ENCODE measurements around the gene MKLN1.

The MKLN1 gene

DNA sequence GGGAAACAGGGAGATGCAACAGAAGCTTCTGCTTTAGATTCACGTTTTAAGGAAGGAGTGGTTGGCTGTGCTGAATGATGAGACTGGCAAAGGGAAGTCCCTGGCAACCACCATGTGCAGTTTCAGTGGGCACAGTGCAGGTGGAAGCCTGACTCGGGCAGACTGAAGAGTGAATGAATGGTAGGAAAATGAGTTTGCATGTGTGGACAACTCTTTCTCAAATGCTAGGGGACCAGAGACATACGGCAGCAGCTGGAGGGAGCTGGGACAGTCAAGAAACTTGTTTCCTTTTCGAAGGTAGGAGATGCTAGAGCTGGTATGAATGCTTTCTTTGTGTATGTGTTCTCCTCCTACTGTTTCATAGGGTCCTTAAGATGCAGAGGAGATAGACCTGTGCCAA, 199.8 kb downstream of the MKLN1 start:
- DNase-seq, result no peak

DNA sequence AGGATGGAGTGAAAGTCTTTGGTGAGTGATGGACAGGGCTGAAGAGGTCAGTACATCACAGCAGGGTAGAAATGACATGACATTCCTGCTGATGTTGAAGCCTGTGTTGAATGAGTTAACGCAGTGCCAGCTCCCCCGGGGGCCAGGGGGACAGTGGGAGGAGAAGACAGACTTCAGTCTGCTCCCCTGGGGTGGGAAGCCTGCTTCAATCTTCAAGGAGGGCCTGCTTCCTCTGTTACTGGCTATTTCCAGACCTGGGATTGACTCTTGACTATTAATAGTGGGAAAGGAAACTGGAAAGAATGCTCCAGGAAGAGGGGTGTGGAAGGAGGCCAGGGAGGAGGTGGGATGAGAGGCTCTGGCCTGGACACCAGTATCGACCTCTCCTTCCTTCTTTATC, 201.5 kb downstream of the MKLN1 start:
- DNase-seq, result no peak

DNA sequence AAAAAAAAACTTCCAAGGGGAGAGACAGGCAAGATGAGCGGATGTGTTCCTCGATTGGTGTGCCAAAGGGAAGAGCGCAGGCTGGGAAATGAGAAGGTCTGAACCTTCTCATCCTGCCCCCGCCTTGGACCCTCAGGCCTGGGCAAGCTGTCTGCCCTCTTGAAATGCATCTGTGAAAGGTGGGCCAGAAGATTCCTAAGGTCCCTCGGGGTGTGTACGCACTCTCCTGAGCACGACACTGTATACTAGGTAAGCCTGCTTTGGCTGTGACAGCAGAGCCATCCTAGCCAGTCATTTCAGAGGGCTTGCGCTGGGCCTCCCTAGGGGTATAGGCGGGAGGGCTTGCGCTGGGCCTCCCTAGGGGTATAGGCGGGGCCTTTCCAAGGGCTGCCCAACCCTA, 201.9 kb downstream of the MKLN1 start:
- DNase-seq, result no peak

DNA sequence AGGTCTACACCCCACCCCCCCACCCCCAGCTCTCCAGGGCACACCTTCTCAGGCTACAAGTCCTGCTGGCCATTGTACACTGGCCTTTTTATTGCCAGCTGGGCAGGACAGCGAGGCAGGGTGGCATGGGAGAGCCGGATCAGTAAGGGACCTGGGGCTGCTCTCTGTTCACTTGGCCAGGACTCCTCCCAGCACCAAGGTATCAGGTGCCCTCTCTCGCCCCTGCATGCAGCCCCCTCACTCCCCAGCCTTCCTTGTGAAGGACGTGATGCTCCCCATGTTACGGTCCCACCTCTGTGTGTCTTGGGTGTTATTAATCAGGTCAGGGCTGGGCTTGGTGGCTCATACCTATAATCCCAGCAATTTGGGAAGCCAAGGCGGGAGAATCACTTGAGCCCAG, 202.5 kb downstream of the MKLN1 start:
- no peak for DNase-seq

DNA sequence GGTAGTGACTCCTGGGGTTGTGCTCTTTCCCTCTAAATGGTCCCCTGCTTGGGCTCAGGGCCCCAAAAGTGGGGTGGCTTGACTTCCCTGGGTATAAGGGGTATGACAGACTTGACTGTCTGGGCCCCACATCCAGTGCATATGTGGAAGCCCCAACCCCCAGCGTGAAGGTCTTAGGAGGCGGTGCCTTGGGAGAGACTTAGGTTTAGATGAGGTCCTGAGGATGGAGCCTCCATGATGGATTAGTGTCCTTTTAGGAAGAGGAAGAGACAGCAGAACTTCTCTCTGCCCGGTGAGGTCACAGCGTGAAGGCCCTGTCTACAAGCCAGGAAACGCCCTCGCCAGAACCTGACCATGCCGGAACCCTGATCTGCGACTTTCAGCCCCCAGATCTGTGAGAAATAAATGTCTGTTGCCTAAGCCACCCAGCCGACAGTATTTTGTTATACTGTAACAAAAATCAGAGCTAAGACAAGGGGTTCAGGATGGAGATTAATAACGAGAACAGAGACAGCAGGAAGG, 205.0 kb downstream of the MKLN1 start:
- DNase-seq, result no peak

DNA sequence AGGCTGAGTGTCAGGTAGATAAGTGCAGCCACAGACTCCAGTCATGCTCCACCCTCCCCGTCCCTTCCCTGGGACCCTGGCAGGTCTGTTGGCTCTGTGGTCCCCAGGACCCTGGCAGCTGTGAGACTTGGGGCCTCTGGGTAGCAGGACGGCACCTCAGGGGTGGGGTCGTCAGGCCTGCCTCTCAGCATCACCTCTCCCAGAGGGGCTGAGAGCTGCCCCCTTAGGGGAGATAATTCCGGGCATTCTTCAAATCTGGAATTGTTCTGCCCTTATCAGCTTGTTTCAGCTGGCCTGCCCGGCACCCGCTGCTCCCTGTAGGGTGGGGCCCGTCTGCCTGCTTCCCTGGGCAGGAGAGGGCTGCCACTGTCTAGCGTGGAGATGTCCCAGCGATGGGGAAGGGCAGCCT, 205.5 kb downstream of the MKLN1 start:
- DNase-seq, result no peak

DNA sequence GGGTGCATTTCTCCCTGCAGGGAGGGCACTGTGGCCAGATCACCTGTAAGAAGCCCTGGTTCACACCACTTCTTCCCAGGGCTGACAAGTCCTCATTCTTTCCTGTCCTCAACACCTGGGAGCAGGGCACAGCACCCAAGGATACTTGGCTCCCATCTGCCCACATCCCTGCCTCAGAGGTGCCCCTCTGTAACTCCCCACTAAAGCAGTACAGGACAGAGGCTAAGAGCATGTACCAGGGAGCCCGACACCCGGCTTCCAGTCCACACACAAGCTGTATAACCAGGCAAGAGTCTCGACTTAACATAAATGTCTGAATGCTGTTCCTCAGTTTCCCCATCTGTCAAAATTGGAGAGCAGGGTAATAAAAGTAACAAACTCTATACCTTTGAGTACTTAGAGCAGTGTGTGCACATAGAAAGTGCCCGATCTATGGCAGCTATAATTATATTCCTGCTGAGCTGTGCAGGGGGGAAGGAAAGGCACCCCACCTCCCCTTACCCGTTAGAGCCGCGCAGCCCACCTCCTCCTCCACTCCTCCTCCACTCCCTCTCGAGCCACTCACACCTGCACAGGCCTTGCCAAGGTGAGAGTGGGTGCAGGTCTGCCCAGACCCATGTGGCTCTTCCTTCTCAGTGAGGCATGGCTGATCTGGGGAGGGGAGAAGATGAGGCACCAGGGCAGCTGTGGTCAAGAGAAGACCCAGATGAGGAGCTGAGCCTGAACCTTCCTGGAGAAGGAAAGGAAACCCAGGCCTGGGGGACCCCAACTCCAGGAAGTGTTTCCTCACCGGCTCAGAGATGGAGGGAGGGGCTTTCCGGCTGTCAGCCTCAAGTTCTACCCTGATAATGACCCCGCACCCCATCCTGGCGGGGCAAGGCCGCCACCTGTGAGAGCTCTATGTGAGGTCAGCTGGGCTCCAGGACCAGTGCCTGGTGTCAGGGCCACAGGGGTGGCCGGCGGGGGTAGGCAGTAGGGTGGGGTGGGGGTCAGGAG, 206.2 kb downstream of the MKLN1 start:
- no peak for DNase-seq

DNA sequence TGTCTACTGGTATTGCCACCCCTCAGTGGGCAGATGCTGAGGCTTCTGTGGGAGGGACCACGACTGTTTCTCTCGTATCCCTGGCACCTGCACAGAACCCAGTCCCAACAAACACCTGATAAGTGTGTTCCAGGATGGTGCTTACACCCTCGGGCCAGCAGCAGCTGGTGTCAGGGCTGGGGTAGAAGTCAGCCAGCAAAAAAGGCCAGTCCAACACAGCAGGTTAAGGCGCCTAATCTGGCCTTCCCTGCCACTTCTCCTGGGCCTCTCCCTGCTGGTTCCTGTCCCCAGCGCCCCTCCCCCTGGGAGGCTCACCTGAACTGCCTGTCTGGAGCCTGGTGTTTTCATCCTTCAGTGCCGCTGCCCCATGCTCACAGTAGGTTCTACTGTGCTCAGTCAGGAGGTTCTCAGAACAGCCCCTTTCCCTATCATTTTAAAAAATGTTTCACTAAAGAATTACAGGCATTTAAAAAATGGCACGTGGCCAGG, 208.7 kb downstream of the MKLN1 start:
- DNase-seq, result no peak

DNA sequence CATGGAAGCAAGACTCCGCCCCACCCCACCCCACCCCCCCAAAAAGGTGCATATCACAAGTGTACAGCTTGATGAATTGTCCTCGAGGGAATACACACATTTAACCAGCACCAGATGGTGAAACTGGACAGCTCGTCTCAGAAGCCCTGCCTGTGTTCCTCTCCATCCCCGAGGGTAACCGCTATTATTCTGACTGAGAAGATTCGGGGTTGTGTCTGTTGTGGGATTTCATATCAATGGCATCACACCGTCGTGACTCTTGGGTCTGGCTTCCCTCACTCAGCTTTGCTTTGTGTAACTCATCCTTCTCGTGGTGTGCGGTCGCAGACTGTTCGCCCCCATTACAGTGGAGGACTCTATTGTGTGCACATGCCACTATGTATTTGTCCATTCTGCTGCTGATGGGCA, 209.9 kb downstream of the MKLN1 start:
- DNase-seq, result no peak

DNA sequence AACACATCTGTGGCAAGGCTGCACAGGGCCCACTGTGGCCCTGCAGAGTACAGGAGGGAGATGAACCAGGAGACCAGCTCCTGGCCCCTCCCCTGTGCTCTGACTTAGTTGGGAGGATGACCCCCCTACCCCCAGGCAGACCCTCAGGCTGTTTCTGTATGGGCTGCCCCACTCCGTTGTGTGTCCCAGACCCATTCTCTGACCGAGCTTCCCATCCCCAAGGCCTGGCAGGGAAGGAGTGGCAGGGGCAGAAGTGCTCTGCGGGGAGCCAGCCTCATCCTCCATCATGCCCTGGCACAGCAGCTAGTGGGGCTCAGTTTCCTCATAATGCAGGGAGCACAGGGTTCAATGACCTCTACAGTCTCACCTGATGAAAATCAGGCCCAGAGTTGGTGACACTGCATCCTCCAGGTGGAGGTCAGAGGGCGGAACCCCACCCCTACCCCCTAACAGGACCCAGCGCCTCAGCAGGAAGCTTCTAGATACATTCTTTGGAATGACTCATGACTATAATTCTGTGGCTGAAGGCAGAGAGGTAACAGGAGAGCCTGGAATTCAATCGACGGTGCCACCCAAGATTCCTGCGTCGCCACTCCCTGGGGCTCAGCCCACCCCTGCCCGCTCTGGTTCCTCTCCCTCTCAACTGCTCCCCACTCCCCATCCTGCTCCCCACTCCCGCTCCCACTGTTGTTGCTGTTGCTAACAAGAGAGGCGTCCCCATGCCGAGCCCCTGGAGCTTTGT, 210.6 kb downstream of the MKLN1 start:
- no peak for DNase-seq

DNA sequence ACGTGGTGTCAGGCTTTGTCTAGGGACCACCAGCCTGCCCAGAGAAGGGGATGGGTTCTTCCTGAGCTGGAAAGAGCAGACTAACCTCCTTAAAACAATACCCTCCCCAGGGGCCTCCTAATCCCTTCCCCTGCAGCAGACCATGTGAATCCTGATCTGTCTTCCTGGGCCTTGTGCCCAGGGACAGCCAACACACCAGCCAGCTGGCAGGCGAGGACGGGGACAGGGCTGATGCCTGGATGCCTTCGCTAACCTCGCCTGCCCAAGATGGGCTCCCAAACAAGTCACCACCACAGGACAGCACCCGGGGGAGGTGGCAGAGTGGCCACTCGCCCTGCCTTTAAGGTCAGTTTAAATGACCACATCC, 211.1 kb downstream of the MKLN1 start:
- DNase-seq, result no peak

DNA sequence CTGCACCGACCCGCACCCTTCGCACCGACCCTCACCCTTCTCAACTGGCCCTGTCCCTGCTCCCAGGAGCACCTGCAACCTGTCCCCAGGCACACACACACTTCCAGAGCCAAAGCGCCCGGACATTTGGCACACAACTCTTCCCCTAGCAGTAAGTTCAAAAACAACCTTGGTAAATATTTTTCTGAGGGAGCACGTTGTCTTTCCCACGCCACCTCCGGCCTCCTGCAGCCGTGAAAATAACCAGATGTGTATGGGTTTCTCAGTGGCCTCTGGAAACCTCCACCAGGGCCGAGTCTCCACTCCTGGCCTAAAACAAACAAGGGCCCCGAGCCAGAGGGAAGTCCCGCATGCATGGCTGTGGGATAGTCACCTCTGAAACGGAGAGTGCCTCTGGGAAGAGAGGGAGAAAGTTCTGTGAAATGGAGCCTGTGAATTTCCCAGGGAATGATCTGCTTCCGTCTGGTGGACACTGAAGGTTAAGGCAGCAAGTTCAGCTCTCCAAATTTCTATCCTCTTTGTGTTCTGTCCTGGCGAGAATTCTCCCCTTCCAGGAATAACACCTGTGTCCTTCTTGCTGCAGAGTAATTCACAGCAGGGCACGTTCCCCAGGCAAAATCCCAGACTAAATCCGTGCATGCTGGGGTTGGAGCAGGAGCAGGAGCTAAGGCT, 213.0 kb downstream of the MKLN1 start:
- no peak for DNase-seq

DNA sequence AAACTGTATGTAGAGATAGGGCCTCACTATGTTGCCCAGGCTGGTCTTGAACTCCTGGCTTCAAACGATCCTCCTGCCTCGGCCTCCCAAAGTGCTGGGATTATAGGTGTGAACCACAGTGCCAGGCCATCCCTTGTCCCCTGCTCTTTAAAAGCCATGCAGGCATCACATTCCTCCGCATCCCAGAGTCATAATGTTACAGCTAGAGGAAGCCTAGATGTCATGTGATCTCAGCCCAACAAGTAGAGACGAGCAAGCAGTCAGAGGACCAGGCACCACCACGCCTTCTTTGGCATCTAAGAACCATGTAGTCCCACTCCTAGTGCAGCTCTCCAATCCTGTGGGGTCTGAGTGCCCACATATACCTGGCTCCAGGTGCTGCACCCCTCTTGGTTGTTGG, 215.6 kb downstream of the MKLN1 start:
- no peak for DNase-seq

DNA sequence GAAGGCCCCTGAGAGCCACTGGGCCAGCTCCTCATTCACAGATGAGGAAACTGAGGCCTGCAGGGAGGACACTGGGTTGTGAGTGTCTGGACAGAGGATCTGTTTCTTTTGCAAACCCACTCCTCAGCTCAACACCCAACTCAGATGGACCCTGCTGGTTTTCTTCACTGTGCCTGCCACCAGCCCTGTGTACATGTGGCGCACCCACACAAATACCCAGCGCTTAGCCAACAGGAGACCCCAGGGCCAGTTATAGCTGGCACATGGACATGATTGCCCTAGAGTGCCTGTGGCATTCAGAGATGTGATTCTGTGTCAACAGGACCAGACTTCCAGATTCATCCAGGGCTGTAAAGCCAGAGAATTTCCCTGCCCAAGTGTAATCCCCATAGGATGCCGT, 216.3 kb downstream of the MKLN1 start:
- DNase-seq, result no peak

DNA sequence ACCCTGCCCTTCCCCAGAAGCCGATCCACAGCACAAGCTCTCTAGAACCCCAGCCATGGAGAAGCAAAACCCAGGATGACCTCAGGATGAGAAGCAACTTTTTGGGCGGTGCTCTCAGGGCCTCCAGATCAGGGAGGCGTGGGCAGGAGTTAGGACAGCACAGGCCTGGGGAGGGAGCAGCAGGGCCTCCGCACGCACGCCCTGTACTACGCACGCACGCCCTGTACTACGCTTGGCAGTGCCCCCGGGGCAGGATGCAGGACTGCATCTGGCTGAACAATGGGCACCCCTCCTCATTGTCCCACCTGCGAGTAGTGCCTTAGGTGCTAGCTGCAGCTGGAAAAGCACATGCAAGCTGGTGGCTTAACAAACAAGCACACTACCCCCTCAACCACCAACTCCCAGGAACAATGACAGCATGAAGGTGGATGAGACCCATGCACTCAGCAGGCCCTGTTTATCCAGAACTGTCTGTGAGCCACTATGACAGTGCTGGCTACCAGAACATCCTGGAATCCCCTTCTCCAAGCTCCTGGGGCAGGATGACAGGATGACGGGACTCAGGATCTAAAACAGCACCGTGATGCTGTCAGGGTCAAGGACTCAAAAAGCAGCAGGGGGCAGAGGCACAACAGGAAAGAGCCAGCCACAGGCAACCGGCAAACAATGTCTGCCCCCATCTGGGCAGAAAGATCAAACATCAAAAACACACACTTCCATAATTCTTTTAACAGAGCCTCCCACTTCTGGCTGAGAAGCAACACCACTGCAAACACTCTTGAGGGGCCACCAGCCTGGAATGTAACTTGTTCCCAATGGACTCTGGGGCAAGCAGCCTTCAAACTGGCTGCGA, 217.0 kb downstream of the MKLN1 start:
- no peak for DNase-seq

DNA sequence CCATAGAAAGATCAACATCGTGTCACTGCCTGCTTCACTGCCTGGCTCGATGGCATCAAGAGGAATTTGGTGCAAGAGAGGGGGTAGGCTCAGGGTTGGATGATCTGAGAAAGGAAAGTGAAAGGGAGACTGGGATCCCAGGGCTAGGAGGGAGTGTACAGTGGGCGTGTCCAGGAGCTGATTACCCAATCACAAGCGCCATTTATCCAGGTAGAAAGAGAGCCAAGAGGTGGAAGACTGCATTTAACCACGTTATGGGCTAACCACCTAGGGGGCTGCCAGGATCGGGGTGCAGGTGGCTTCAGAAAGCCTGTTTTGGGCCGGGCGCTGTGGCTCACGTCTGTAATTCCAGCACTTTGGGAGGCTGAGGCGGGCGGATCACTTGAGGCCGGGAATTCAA, 218.4 kb downstream of the MKLN1 start:
- no peak for DNase-seq

Measured in NCI-H526 treated with DMSO at 0.1 percent for 48 hours (cell line).